HepG2 (cell line): ENCODE results near the gene STYXL1. TPM values are rescaled to one million over a fixed set of nuclear protein-coding genes. Genes with fewer than 3 reads are reported as not detected.
A peak's percentile ranks its signal among the peaks of the same experiment; 100 is the strongest.

ENCODE experiments used
- ATAC-seq: fragments of 200-7000 bp; cut with Tn5 transposase; 3 replicates; pipeline ENCODE4 v1.9.1; 2020; ENCODE audit warnings: mild to moderate bottlenecking, moderate library complexity
- BruUV-seq: library from RNA; stranded (reverse); fragments of 400-500 nt; replicated peaks from 2 replicates; lab custom pipeline; 2021; lab: Mats Ljungman, UMichigan
- CTCF ChIA-PET: fragments of 300-600 bp; formaldehyde crosslinking; extraction: SDS; loops from one replicate; lab custom pipeline; 2021; ENCODE audit warnings: low total read pairs, inconsistent platforms, low intra/inter-chr PET ratio; lab: Yijun Ruan, JAX
- POLR2A ChIA-PET: fragments of 350-600 bp; sonication (Branson Sonifier 250); formaldehyde crosslinking; loops from one replicate; lab custom pipeline; 2020; ENCODE audit warnings: antibody characterized with exemption, inconsistent platforms; lab: Yijun Ruan, JAX
- DNase-seq: peaks from one replicate; pipeline ENCODE4 v3.0.0-alpha.2; 2015; ENCODE audit warnings: low spot score
- FAIRE-seq: peaks from 3 replicates; lab custom pipeline; 2011; peaks lifted over from hg19 to GRCh38; lab: Jason Lieb, UNC
- H2AFZ ChIP-seq: one replicate; pipeline ENCODE4 v1.6.1; 2011; ENCODE audit warnings: low read length, inconsistent platforms
- H3K27ac ChIP-seq: fragments of 300-600 bp; 3 replicates; pipeline ENCODE4 v1.8.0; 2011; ENCODE audit warnings: mixed run types, mild to moderate bottlenecking, mixed read lengths, low read length, inconsistent platforms; ENCODE audit not compliant: insufficient read depth; ENCODE audit errors: extremely low read length
- H3K27me3 ChIP-seq, 2 experiments: fragments of 200-600 bp in 1 of 2; 2 replicates in 1 of 2; 3 replicates in 1 of 2; pipeline versions ENCODE4 v1.6.0 to v1.8.0; 2011; ENCODE audit warnings: low read length in 2 of 2, mild to moderate bottlenecking in 2 of 2, moderate library complexity in 2 of 2, inconsistent platforms in 1 of 2; ENCODE audit not compliant: insufficient read depth in 2 of 2, control insufficient read depth in 1 of 2
- H3K36me3 ChIP-seq, 2 experiments: fragments of 200-600 bp in 1 of 2; replicated peaks in 1 of 2; 2 replicates in 1 of 2; 3 replicates in 1 of 2; pipeline versions ENCODE4 v1.5.1 to v1.8.0; 2011; ENCODE audit warnings: low read length in 2 of 2, inconsistent platforms in 1 of 2; ENCODE audit not compliant: insufficient read depth in 2 of 2, control insufficient read depth in 1 of 2
- H3K4me1 ChIP-seq: 2 replicates; pipeline ENCODE4 v1.5.1; 2012; ENCODE audit warnings: low read length, inconsistent platforms; ENCODE audit not compliant: insufficient read depth
- H3K4me2 ChIP-seq: 2 replicates; pipeline ENCODE4 v1.6.0; 2011; ENCODE audit warnings: low read depth, low read length, inconsistent platforms
- H3K4me3 ChIP-seq, 3 experiments: fragments of 200-600 bp in 1 of 3; sonication (generic), shearing (Covaris generic) in 1 of 3; replicated peaks in 1 of 3; 2 replicates each; pipeline ENCODE4 v1.5.1; 2011 to 2016; ENCODE audit warnings: low read length in 3 of 3, inconsistent platforms in 2 of 3, low read depth in 2 of 3, mild to moderate bottlenecking in 2 of 3, control low read depth in 1 of 3, mixed read lengths in 1 of 3; ENCODE audit not compliant: insufficient read depth in 1 of 3
- H3K79me2 ChIP-seq: one replicate; pipeline ENCODE4 v1.6.1; 2011; ENCODE audit warnings: low read length, inconsistent platforms; ENCODE audit not compliant: insufficient read depth
- H3K9ac ChIP-seq: 2 replicates; pipeline ENCODE4 v1.6.0; 2011; ENCODE audit warnings: mild to moderate bottlenecking, low read depth, low read length, inconsistent platforms; ENCODE audit not compliant: insufficient read depth
- H3K9me3 ChIP-seq: 2 replicates; pipeline ENCODE4 v1.5.1; 2012; ENCODE audit warnings: mild to moderate bottlenecking, low read length
- H4K20me1 ChIP-seq: 2 replicates; pipeline ENCODE4 v1.6.0; 2011; ENCODE audit warnings: inconsistent platforms, mild to moderate bottlenecking, low read length, moderate library complexity; ENCODE audit not compliant: insufficient read depth
- ATRX ChIP-seq: sonication (generic); formaldehyde crosslinking; IDR thresholded peaks from 2 replicates; pipeline ENCODE4 v1.4.0; 2020; ENCODE audit warnings: missing genetic modification reagents, borderline replicate concordance
- CBX2 ChIP-seq, 2 experiments: fragments of 200-600 bp in 1 of 2; sonication (generic); formaldehyde crosslinking in 1 of 2; IDR thresholded peaks; 2 replicates each; pipeline versions ENCODE4 v1.7.0 to v1.8.1; 2018 to 2022; ENCODE audit warnings: low read depth in 2 of 2, low read length in 1 of 2, mild to moderate bottlenecking in 1 of 2, missing genetic modification reagents in 1 of 2
- GZF1 ChIP-seq: sonication (generic); formaldehyde crosslinking; IDR thresholded peaks from 2 replicates; pipeline ENCODE4 v1.5.1; 2020; ENCODE audit warnings: mild to moderate bottlenecking, missing genetic modification reagents
- KDM5A ChIP-seq: fragments of 200-600 bp; sonication (generic); IDR thresholded peaks from 2 replicates; pipeline ENCODE4 v1.7.0; 2018; ENCODE audit warnings: antibody characterized with exemption, mild to moderate bottlenecking, low read length, borderline replicate concordance
- NBN ChIP-seq: fragments of 450-650 bp; conservative IDR thresholded peaks from 2 replicates; pipeline ENCODE4 v1.6.1; 2017
- NFYC ChIP-seq: IDR thresholded peaks from 2 replicates; pipeline ENCODE4 v1.6.1; 2016; ENCODE audit warnings: missing genetic modification reagents, missing compliant biosample characterization
- PBX3 ChIP-seq: sonication (generic); formaldehyde crosslinking; IDR thresholded peaks from 2 replicates; pipeline ENCODE4 v1.8.1; 2023; ENCODE audit warnings: missing genetic modification reagents, inconsistent platforms, borderline replicate concordance
- SNAPC2 ChIP-seq: sonication (generic); formaldehyde crosslinking; IDR thresholded peaks from 2 replicates; pipeline ENCODE4 v1.8.1; 2022; ENCODE audit warnings: mild to moderate bottlenecking, missing genetic modification reagents
- TBX3 ChIP-seq: fragments of 450-650 bp; IDR thresholded peaks from 2 replicates; pipeline ENCODE4 v1.6.1; 2017; ENCODE audit warnings: antibody characterized with exemption, mild to moderate bottlenecking, inconsistent platforms, borderline replicate concordance
- ZFX ChIP-seq: sonication (generic); formaldehyde crosslinking; IDR thresholded peaks from 2 replicates; pipeline ENCODE4 v1.4.0; 2020; ENCODE audit warnings: mild to moderate bottlenecking, low read depth, missing genetic modification reagents, moderate library complexity
- ZNF468 ChIP-seq: sonication (generic); formaldehyde crosslinking; IDR thresholded peaks from 2 replicates; pipeline ENCODE4 v1.8.0; 2022; ENCODE audit warnings: mild to moderate bottlenecking, moderate library complexity, missing genetic modification reagents
- ZNF574 ChIP-seq: sonication (generic); formaldehyde crosslinking; IDR thresholded peaks from 2 replicates; pipeline ENCODE4 v1.4.0; 2020; ENCODE audit warnings: missing genetic modification reagents
- ZNF776 ChIP-seq: sonication (generic); formaldehyde crosslinking; IDR thresholded peaks from 2 replicates; pipeline ENCODE4 v1.4.0; 2020; ENCODE audit warnings: mild to moderate bottlenecking, missing genetic modification reagents
- WGBS: methylation state at CpG from one replicate; pipeline ENCODE4 v1.1.6; 2017; ENCODE audit warnings: low lambda C conversion rate; 5-methylcytosine and 5-hydroxymethylcytosine counted together
- in situ Hi-C: cut with HindIII; loops from 2 replicates; pipeline ENCODE4 v1.10.0; 2017; ENCODE audit warnings: low pct_unique_long_range_greater_than_20kb; ENCODE audit not compliant: extremely low pct_ligation_motif_present
- intact Hi-C: fragments of 100-400 bp; cut with micrococcal nuclease; formaldehyde crosslinking; loops from one replicate; pipeline ENCODE4 v1.10.0; 2022; ENCODE audit not compliant: unreplicated experiment
- polyA plus RNA-seq, 8 experiments: library from polyadenylated mRNA; depleted of rRNA in 3 of 8; stranded (reverse) in 7 of 8; unstranded in 1 of 8; fragments of >200 nt; fragmentation: Illumina TruSeq in 4 of 8; extraction: Trizol in 4 of 8; gene quantifications; 2 replicates each; pipeline versions ENCODE4 v1.2.1 to v1.2.3, GENCODE V29; 2011 to 2016; ENCODE audit warnings: low read depth in 4 of 8, missing spikeins in 1 of 8, mixed read lengths in 1 of 8; ENCODE audit not compliant: insufficient read depth in 1 of 8
- total RNA-seq, 5 experiments: library from RNA; depleted of rRNA; stranded (reverse); fragments of >200 nt; fragmentation: Illumina TruSeq; extraction: Trizol; gene quantifications; 2 replicates each; pipeline ENCODE4 v1.2.3, GENCODE V29; 2016; ENCODE audit warnings: low read depth in 1 of 5

STYXL1 gene
- total and polyA plus RNA-seq, 2 of the 13 experiments (the other 11 are each of a cell fraction or from before 2014, with no cell fraction given): 23.9 to 38.3 TPM

- Histone ChIP-seq H3K4me1 (peaks cover 82% of the 10 kb centered on the region), H2AFZ (no peak overlapping the region), H3K36me3 (peaks cover 28 to 82% of the 10 kb centered on the region in 2 experiments), H3K9me3 (no peaks in the 10 kb centered on the region), H3K27me3 (no peaks in the 10 kb centered on the region), H3K9ac (no peak overlapping the region), H3K79me2 (peaks cover 69% of the 10 kb centered on the region), H4K20me1 (peaks cover 61% of the 10 kb centered on the region), H3K4me3 (no peak overlapping the region), H3K4me2 (no peak overlapping the region), H3K27ac (peak overlapping the region; percentile 28)
- FAIRE-seq (no peak), ATAC-seq (no peak), DNase-seq (no peak)
- ChIA-PET POLR2A (interaction anchor here (0.8 to 2.6 kb wide), 2 partner anchors 40 to 44 kb away, joined by 4 to 7 read pairs; no protein-coding TSS in a partner anchor), CTCF (no interaction called here)
- WGBS: 88% methylated on average over 6 of the region's 6 CpGs
- intact Hi-C loops (loop anchor here (5.0 kb wide), 1 partner anchor 38 kb away; no protein-coding TSS in a partner anchor), in situ Hi-C loops (loop anchor here (5.0 kb wide), 1 partner anchor 83 kb away; the partner anchor contains the start of gene RHBDD2)
- TF ChIP-seq ZNF776 (CRISPR knock-in tag) (no peak), CBX2 (IDR thresholded peaks at IDR 0.05; ENCODE audit: low read depth, low read length) (no peak), CBX2 (CRISPR knock-in tag; IDR thresholded peaks at IDR 0.05; ENCODE audit: low read depth) (no peak), PBX3 (CRISPR knock-in tag) (no peak), SNAPC2 (CRISPR knock-in tag) (no peak), TBX3 (no peak), ZNF468 (CRISPR knock-in tag) (no peak), ATRX (CRISPR knock-in tag) (no peak), ZNF574 (CRISPR knock-in tag) (no peak), ZFX (CRISPR knock-in tag) (no peak), GZF1 (CRISPR knock-in tag) (no peak), KDM5A (no peak), NFYC (no peak), NBN (no peak)
- no TSS peak for BruUV-seq
These were observed 87.4 kb downstream of the STYXL1 start for GRCh38 chr7:75960372-75960771.
